GM10266 (cell line): Measurements from ENCODE around the gene PEMT.

Source experiments
- DNase-seq: peaks from one replicate; pipeline ENCODE4 v3.0.0; 2012; ENCODE audit errors: extremely low spot score
- TF ChIP-seq, protein P1 (sequence below): IDR thresholded peaks from 2 replicates; pipeline ENCODE4 v1.5.1; 2012; ENCODE audit warnings: mild to moderate bottlenecking, low read depth; ENCODE audit not compliant: control insufficient read depth, insufficient read depth; ENCODE audit errors: missing control alignments

The PEMT gene

DNA sequence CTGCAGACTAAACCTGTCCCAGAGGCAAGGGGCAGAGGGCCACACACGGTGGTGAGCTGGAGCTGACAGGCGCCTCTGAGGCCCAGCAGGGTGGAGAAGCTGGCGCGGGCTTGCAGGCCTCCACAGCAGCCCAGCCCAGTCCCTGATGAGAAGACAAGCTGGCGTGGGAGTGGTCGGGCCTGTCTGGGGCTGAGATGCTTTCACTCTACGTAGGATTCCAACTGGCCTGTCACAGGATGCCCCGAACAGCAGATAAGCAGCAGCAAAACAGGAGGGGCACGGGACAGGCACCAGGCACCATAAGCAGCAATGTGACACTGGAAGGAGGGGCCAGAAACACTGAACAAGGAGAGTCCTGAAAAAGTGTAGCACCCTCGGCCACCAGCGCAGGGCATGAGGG, 40.1 kb downstream of the PEMT start:
- DNase-seq = no peak
- TF ChIP-seq, protein P1, sequence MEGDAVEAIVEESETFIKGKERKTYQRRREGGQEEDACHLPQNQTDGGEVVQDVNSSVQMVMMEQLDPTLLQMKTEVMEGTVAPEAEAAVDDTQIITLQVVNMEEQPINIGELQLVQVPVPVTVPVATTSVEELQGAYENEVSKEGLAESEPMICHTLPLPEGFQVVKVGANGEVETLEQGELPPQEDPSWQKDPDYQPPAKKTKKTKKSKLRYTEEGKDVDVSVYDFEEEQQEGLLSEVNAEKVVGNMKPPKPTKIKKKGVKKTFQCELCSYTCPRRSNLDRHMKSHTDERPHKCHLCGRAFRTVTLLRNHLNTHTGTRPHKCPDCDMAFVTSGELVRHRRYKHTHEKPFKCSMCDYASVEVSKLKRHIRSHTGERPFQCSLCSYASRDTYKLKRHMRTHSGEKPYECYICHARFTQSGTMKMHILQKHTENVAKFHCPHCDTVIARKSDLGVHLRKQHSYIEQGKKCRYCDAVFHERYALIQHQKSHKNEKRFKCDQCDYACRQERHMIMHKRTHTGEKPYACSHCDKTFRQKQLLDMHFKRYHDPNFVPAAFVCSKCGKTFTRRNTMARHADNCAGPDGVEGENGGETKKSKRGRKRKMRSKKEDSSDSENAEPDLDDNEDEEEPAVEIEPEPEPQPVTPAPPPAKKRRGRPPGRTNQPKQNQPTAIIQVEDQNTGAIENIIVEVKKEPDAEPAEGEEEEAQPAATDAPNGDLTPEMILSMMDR = no peak

DNA sequence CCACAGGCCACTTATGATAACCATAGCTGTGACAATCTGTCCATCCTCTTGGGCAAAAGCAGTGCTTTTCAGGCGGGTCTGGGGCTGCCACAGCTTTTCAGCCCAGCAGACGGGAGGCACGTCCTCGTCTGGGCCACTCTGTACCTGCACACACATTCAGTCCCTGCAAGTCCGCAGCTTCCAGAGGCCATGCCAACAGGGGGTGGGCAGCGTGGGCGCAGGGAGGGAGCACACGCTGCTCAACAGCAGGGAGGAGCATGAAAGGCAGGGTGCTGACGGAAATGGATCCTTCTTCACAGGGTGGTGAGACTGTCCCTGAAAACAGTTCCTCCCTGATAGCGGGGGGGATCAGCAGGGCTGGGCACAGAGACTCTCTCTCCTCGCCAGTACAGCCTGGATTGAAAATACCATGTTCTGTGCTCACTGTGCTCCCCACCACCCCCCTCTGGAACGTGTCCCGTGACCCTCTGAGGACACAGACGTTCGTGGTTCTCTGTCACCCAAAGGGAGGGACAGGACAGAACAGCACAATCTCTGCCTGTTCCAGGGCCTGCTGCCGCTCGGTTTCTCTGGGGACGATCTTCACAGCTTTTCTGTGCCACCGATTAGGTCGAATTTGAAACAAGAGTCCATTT, 41.7 kb downstream of the PEMT start:
- TF ChIP-seq, protein P1 = no peak
- no peak for DNase-seq

DNA sequence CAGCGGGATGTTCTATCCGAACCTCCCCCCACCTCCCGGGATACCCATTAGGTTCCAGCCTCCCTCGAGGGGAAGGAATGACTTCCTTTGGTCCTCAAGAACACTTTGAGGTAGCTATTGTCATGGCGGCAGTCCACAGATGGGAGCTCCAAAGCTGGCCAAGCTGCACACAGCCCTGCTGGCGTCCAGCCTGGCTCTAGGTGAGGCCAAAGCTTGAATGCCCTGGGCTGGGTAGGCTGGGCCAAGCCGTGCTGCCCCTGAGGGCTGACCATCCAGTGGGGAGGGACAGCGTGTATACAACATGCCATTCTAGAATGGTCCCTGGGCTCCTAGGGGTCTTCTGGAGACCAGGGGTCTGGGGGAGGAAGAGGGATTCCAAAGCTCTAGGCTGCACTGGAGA, 43.5 kb downstream of the PEMT start:
- DNase-seq = no peak
- TF ChIP-seq, protein P1 = no peak

DNA sequence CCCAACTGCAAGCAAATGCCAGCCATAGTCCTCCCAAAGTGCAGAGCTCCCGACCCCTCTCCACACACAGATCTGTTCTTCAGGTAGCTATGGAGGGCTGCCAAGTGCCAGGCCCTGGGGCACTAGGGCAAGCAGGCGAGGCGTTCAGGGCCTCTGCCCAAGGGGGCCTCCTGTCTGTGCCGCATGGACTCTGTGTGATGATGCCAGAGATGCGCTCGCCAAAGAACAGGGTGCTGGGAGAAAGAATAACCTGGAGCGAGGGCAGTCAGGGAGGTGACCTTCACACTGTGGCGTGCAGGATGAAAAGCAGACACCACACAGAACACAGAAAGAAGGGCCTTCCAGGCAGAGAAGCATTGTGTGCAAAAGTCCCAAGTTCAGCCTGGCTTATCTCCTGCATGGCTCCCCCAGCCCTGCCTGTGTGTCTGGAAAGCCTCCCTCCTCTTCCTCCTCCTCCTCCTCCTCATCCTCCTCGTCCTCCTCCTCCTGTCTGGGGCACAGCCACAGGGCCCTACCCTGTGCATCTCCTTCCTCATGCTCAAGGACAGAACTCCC, 44.2 kb downstream of the PEMT start:
- no peak for DNase-seq
- TF ChIP-seq, protein P1 = no peak

DNA sequence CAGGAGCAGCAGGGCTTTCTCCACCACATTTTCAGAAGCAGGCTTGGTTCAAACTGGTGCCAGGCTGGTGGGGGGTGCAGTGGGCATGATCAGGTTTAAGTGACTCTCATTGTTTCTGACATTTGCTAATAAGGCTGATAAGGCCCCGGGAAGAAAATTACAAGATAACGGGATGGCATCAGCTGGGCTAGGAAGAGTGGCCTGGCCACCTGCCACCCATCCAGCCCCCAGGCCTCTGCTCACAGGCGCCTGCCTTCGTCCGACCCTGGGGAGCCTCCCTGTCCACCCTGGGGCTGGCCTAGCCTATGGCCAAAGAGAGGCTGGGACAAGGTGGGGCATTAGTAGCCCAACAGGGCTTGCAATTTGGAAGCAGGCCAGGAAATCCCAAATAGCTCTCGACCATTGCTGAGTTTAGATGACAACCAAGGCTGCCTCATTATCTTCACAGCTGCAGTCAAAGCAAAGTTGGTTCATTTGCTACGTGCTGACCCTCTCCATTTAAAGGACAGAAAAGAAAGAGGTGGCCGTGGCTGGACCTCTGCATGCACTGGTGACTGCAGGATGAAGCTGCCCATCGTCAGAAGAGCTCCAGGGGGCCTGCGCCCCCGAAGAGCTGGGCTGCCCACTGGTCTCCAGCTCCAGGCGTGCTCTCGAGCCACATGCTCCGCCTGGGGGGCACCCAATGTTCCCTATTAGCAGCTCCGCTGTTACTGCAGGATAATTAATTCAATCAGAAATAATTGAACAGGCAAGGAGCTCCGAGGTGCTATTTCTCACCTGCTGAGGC, 44.9 kb downstream of the PEMT start:
- TF ChIP-seq, protein P1 = no peak
- no peak for DNase-seq

DNA sequence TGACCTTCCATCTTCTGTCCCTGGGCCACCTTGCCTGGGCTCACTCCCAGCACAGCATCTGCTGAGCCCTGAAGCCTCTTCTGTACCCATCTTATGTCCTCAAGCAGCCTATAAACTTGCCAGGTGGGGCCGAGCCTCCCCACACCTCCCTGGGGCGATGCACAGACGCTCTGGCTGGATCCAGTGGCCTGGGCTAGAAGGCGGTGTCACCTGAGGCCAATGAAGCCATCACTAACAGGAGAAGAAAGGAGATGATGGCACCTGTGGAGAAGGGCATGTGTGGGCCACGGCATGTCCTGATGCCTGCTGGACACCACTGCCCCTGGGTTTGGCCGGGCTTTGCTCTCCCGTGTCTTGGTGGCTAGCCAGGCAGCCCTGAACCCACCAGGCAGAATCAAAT, 45.5 kb downstream of the PEMT start:
- no peak for DNase-seq
- TF ChIP-seq, protein P1 = no peak

DNA sequence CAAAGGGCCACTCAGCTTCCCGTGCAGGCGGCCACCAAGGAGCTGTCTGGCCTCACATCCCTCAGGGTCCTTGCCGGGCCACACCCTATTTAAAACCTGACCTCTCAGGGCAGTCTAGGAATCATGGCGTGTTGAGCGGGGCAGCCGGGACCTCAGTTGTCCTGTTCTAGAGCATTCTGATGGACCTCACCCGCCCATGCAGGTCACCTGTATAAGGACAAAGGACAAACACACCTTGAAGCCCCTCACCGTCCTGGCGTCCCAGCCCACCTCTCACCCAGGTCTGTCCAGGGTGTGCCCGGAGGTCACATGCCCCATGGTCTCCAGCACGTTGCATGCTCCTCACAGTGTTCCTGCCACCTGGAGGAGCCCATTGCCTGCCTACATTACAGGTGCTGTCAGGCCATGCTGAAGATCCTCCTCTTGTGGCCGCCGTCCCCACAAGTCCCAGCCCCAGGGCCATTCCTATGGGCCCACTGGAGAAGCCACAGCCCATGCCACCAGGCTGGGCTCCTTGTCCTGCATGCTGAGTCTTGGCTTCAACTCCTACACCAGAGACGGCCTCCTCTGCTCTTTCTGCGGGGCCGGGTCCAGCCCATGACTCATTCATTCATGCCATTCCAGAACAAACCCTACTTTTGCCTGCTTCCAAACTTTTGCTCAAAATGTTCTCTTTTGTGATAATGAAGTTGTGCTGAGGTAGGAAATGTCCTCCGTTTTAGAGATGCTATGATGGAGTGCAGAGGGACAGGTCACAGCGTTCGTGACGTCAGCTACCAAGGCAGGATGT, 46.3 kb downstream of the PEMT start:
- DNase-seq = no peak
- TF ChIP-seq, protein P1 = no peak
